Measurements from ENCODE around the gene SOX14. TPM values are rescaled to one million over a fixed set of nuclear protein-coding genes. Genes with fewer than 3 reads are reported as not detected.

Gene SOX14
- total RNA-seq, 4 donors from 2014 or later = not detected

DNA sequence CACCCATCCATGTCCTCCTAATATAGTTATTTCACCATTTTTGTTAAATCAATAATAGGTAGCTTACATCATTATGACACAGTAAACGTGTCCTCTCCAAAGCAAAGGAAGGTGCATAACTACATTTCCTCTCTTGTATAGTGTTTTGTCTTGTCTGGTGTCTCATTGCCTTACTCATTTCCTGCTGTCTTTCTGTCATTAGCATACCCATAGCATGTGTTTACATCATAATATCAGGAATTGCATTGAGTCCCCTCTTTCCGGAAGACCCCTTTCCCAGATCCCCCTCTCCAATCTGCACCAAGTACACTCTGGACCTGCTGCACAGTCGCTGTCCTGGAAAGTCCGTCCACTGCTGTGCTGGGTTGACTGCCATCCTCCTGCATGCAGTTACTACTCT lies 47.9 kb downstream of the SOX14 start:
- Histone ChIP-seq H3K4me1 (no peaks in the 10 kb centered on the region), H3K27ac (no peak overlapping the region), H3K36me3 (no peaks in the 10 kb centered on the region), H3K9me3 (no peaks in the 10 kb centered on the region), H3K27me3 (peaks cover 0 to 36% (median 0%) of the 10 kb centered on the region in 4 donors), H3K4me3 (no peak overlapping the region)
- no peak for DNase-seq
- TF ChIP-seq POLR2A (IDR thresholded peaks at IDR 0.05) (no peak), CTCF (IDR thresholded peaks at IDR 0.05) (no peak)
- WGBS, 2 donors = 31 to 41% methylated on average over 4 of the region's 4 CpGs
- intact Hi-C loops (cut with DNase I) = no loop called here

DNA sequence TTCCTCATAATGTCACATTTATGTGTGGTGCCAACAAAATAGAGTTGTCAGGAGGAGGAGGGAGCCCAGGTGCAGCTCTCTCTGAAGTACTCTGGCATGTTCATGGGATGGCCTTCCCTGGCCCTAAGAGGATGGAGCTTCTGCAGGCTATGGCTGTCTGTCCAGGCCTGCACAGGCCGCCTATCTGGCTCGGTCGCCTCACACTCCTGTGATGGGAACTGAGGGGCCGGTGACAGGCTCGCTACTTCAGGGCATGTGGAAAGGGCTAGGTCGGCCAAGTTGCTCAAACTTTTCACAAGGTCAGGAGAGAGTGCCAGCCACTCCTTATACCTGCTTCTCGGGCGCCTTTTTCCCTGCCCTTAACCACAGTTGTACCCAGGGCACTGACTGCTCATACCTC lies 51.1 kb downstream of the SOX14 start:
- no peaks in the 10 kb centered on the region for H3K36me3 ChIP-seq
- H3K27me3 ChIP-seq = peaks cover 0 to 25% (median 0%) of the 10 kb centered on the region in 4 donors
- intact Hi-C loops (cut with DNase I) = no loop called here
- no peaks in the 10 kb centered on the region for H3K9me3 ChIP-seq
- no peak for TF ChIP-seq POLR2A (IDR thresholded peaks at IDR 0.05)
- H3K27ac ChIP-seq = no peak overlapping the region
- WGBS, 2 donors = 81 to 94% methylated on average over 5 to 7 of the region's 8 CpGs
- no peak overlapping the region for H3K4me3 ChIP-seq
- no peaks in the 10 kb centered on the region for H3K4me1 ChIP-seq
- no peak for DNase-seq

Other genes starting within 250 kb of the SOX14 start
- under 1 TPM in 1 of 4 donors, not detected in 3; 0.38 TPM for gene CLDN18, start 245.8 kb downstream of the SOX14 start, total RNA-seq

Data from esophagus squamous epithelium (tissue), 5 donors.